ENCODE data around the gene TRAPPC3L.

The TRAPPC3L gene

GRCh38 chr6:116447052-116447451 is 98.4 kb downstream of the TRAPPC3L start:
- DNase-seq (ENCODE audit: low read depth) = no peak
- no peak overlapping the region for H3K4me3 ChIP-seq (ENCODE audit: low read length)
- no peak for TF ChIP-seq CTCF (conservative IDR thresholded peaks at IDR 0.05; ENCODE audit: low read depth, low read length)

- no peak for TF ChIP-seq CTCF (conservative IDR thresholded peaks at IDR 0.05; ENCODE audit: low read depth, low read length)
- DNase-seq (ENCODE audit: low read depth) = no peak
- no peak overlapping the region for H3K4me3 ChIP-seq (ENCODE audit: low read length)
Observed at GRCh38 chr6:116446399-116446798, 99.1 kb downstream of the TRAPPC3L start.

DNA sequence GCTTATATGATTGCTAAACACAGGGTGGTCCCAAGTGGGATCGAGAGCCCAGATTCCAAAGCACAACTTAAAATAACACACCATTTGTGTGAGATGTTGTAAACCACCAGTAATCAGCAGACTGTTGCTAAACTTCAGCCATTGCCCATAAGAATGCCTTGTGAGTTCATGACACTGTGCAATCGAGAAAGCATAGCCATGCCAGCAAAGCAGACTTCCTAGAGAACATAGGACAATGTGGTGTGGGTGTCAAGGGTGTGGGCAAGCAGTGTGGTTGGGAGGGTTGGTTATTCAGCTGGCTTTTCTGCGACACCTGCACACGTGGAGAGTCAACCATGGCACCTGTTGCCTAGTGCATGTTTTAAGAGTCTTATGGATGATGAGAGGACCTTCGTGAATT is 100.4 kb downstream of the TRAPPC3L start:
- no peak overlapping the region for H3K4me3 ChIP-seq (ENCODE audit: low read length)
- no peak for DNase-seq (ENCODE audit: low read depth)
- no peak for TF ChIP-seq CTCF (conservative IDR thresholded peaks at IDR 0.05; ENCODE audit: low read depth, low read length)
